HG02938 (cell line): ENCODE measurements around the gene KIF27.
"Not testable (repeated sequence)": the region's sequence is repeated elsewhere in the genome, so short reads cannot be mapped to it uniquely, and the experiment has no call there.

ENCODE experiments used
- ATAC-seq: cut with Tn5 transposase; IDR thresholded peaks from one replicate; pipeline ENCODE4 v1.9.1; 2021; ENCODE audit warnings: mild to moderate bottlenecking, moderate library complexity; ENCODE audit not compliant: unreplicated experiment

The KIF27 gene

DNA sequence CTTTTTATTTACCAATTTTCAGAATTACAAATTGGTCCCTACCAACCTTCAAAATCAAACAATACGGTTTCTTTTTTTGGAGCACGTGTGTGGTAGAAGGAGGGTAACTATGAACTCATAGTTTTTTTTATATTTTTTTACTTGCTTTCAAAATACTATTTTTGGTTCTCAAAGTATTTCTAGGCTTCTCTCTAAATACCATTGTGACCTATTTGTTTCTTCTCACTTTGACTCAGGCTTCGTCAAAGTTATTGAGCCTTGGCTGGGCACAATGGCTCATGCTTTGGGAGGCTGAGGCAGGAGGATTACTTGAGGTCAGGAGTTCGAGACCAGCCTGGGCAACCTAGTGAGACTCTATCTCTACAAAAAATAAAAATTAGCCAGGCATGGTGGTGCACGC, 11.6 kb upstream of the KIF27 start:
- ATAC-seq = no peak

DNA sequence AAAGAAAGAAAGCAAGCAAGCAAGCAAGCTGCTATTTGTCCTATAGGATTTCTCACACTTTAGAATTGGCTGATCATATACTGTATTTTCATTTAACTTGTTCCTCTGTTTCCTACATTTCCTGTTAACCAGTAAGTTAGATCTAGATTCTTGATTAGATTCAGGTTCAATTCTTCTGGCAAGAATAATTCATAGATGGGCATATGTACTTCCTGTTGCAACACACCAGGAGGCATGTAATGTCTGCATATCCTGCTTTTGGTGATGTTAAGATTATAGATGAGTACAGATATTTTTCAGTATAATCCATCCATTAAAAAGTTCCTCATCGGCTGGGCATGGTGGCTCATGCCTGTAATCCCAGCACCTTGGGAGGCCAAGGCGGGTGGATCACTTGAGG, 10.8 kb upstream of the KIF27 start:
- ATAC-seq = no peak

DNA sequence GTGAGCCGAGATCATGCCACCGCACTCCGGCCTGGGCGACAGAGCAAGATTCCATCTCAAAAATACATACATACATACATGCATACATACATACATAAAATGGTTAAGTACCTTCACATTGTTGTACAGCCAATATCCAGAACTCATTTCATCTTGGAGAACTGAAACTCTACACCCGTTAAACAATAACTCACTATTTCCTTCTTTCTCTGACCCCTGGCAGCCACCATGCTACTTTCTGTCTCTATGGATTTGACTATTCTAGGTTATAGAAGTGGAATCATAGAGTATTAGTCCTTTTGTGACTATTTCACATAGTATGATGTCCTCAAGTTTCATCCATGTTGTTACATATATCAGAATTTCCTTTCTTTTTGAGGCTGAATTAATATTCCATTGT, 9.6 kb upstream of the KIF27 start:
- no peak for ATAC-seq

DNA sequence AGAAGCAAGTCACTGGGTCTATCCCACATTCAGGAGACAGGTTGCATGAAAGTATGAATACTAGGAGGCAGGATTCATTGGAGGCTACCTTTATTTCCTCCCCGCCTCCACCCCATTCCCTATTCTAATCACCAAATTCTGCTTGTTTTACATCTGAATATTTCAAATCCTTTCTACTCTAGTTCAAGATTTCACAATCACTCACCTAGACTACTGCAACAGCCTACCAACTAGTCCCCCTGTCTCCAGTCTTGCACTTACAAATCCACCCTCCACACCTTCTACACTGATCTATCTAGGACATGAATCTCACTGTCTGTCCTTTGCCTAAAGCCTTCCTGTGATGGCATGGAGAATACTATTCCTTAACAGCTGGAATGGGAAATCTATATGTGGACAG, 6.4 kb upstream of the KIF27 start:
- no peak for ATAC-seq

DNA sequence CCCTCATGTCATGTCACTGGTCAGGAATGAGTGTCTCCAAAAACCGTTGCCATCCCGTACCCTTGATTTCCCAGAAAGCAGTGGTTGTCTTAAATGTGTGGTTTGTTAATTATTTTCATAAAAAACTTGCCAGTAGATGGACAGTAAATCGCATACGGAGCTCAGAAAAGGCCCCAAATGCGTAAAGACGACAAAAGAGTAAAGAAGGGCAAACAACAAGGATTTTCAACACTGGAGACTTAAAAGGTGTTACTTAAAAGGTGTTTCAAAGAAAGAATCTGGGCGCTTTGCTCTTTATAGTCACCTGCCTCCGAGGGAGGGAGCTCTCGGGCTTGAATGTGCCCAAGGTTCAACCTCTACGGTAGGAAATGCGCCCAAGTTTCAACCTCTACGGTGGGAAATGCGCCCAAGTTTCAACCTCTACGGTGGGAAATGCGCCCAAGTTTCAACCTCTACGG, 734 bp downstream of the KIF27 start:
- peak; percentile 25 for ATAC-seq

DNA sequence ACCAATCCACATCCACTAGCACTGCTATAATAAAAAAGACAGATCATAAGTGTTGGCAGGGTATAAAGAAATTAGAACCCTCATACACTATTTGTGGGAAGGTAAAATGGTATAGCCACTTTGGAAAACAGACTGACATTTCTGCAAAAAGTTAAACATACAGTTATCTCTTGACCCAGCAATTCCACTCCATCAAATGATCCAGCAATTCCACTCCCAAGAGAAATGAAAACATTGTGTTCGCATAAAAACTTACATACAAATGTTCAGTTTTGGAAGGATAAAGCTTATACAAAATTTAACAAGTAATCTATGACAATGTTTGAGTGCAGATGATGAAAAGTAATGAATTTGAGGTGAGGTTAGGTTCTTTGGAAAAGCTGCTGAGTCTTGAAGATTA, 2.1 kb downstream of the KIF27 start:
- no peak for ATAC-seq

DNA sequence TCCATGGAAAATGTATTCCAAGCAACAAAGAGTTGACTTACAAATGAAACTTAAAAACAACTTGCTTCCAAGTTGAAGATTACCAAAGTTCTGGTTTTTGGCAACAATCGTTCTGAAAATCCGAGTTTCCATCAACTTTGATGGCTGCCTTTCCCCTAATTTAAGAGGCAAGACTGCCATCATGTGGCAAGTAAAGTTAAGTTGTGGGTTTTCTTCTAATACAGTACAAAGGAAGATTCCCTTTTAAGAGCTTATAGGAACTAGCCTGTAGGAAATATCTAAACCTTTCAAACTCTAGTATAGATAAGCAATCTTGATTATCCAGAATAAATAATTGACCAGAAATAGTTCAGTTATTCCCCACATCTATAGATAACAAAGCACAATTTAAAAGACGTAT, 9.0 kb downstream of the KIF27 start:
- ATAC-seq = not testable (repeated sequence)

DNA sequence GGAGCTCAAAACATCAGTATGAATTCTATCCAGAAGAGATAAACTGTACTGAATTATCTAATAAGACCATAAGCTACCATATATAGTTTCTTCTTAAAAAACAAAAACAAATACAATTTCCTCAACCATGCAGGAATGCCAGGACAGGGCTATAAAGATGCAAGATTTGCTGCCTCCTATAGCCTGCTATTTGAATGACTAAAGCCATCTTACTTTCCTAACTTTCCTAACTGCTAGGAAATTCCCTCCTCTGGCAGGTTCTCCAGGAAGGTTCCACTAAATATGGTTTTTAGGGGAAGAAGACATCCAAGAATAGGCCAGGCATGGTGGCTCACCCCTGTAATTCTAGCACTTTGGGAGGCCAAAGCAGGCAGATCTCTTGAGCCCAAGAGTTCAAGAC, 15.1 kb downstream of the KIF27 start:
- no peak for ATAC-seq

DNA sequence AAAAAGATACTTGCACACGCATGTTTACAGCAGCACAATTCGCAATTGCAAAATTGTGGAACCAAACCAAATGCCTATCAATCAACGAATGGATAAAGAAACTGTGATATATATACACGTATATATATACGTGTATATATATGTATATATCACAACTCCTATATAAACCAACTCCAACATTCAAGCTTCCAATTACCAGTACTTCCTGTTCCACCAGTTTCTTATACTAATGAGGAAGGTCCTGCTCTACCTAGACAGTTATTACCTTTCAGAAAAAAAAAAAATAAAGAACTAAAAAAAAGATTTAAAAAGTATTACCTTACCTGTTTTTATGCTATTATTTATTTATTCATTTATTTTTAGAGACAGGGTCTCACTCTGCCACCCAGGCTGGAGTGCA, 20.6 kb downstream of the KIF27 start:
- ATAC-seq = not testable (repeated sequence)

DNA sequence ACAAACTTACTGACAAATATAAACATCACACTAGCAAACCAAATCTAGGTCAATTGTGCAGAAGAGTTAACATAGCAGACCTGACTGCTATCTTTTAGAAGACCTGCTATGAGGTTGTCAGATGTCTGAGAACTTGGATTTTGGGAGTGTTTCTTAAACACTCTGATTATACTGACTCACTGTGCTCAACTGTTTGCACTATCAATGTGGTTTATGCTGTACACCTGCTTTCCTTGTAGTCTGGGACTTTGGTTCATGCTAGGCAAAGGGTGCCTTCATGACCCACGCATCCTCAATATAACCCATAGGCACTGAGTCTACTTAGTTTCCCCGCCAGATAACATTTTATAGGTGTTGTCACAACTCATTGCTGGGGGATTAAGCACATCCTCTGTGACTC, 26.9 kb downstream of the KIF27 start:
- not testable (repeated sequence) for ATAC-seq

DNA sequence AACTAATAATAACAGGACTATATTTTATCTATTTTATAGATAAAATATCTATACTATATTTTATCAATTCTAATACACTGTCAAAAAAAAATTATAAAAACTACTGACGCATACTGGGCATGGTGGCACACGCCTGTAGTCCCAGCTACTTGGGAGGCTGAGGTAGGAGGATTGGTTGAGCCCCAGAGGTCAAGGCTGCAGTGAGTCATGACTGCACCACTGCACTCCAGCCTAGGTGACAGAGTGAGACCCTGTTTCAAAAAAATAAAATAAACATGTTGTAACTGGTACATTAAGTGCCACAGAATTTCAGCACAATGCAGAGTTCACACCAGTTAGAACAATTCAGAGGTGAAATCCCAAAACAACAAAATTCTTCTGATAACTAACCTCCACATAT, 34.7 kb downstream of the KIF27 start:
- ATAC-seq = not testable (repeated sequence)

DNA sequence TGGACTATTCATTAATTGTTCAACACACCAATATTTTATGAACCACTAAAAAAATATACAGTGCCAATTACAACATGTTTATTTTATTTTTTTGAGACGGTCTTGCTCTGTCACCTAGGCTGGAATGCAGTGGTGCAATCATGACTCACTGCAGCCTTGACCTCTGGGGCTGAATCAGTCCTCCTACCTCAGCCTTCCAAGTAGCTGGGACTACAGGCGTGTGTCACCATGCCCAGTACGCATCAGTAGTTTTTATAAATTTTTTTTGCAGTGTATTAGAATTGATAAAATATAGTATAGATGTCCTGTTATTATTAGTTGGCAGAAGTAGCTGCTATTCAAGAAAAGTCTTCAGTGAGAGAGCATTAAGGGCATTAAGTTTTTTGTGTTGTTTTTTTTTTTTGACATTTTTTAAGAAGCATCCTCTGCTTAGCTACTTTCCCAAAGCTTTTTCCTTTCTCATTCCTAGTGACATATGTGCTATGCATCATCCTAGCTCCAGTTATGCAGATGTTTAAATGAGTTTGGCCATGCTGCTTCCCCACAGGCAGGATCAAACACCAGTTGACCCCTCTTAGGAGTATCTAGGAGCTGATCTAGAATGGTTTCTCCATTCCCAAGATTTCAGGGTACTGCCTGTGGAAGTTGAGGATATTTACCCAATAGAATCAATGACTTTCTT, 35.5 kb downstream of the KIF27 start:
- ATAC-seq = not testable (repeated sequence)

DNA sequence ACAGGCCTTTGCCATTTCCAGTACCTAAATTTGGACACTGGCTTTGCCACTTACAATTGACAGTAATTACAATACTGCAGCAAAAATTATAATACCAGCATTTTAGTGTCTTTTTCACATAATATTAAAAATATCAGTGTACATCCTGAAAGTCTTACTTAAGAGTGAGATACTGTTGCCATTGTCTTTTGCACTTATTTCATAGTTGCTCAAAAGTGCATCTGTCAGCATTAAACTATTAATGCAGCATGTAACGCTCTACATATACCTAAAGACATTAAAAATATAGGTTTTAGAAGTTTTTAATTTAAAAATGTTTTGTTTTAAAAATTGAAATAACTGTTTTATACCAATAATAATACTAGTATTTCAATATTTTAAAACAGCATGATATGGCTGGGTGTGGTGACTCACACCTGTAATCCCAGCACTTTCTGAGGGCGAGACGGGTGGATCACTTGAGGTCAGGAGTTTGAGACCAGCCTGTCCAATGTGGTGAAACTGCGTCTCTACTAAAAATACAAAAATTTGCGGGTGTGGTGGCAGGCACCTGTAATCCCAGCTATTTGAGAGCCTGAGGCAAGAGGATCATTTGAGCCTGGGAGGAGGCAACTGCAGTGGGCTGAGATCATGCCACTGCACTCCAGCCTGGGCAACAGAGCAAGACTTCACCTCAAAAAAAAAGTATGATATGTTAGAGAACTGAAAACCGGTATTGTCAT, 39.4 kb downstream of the KIF27 start:
- not testable (repeated sequence) for ATAC-seq

DNA sequence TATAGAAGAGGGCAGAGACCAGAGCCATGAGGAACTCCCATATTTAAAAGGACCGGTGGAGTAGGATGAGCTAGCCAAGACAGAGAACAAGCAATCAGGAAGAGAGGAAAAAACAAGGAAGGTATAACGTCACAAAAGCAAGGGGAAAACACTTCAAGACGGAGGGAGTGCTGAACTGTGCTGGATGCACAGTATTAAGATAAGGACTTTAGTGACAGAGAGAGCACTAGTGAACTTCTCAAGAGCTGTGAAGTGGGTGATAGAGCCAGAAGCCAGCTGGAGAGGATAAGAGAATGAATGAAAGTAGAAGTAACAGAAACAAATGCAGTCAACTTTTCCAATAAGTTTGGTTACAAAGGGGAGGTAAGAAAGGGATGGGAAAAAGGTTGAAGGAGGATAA, 45.7 kb downstream of the KIF27 start:
- not testable (repeated sequence) for ATAC-seq

DNA sequence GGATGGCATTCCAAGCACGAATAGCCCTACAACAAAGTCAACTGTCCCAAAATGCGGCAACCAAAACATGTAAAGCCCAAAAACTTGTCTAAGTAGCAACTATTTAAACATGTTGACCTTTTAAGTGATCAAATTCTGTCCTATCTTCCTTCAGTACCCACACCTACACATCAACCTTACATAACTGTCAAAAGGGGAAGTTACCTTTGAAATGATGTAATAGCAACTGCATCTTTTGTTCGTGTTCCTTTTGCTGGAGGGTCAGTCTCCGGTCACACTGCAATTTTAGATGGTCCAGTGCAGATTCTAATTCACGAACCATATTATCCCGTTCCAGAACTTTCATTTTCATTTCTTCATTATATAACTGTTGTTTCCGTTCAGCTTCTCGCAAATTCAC, 71.3 kb downstream of the KIF27 start:
- ATAC-seq = not testable (repeated sequence)

DNA sequence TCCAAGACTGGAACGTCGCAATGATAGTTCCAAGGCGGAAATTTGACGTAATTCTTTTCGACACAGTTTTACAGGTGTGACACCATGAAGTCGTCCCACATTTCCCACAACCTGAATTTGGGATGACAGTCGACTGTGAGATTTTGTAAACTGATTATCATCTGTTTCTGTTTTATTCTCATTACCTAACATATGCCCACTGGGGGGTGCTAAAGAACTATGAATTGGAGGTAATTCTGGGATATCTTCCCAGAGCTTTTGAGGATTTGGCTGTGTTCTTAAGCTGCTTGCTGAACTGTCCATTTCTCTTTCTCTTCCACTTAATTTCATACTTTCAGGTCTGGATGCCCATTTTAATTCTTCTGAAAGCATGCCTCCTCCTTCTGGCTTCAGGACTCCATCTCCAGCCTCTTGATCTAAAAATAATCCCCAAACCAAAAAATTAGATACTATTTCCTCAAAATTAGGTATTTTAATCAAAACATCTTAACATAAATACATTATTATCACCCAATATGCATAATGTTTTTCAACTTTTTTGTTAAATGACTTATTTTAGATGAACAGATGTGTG, 84.1 kb downstream of the KIF27 start:
- not testable (repeated sequence) for ATAC-seq

DNA sequence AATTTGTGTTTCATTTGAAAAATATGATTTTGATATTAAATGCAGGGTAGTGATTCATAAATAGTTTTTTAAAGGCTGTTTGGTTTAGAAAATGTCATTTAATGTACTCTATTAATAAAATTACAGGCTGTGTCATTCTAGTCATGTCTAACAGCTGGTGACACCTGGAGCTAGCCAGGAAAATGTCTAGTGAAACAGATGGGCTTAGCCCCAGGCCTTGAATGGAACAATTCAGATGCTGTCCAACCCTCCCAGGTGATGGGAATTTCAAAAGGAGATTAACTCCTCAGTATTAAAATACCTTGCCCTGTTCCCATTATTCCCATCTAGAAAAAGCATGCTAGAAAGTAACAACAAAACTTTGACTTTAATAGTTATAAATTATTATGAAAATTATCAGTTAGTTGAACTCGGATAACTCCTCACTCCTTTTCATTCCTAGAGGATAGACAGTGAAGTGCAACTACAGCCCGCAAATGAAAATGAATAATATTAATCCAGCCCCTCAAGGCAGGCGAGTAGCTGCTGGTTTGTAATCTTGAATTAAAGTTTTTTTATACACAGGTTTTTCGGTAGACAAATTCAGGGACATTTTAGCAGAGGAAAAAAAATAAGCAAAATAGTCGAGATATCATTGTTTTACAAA, 90.7 kb downstream of the KIF27 start:
- not testable (repeated sequence) for ATAC-seq

DNA sequence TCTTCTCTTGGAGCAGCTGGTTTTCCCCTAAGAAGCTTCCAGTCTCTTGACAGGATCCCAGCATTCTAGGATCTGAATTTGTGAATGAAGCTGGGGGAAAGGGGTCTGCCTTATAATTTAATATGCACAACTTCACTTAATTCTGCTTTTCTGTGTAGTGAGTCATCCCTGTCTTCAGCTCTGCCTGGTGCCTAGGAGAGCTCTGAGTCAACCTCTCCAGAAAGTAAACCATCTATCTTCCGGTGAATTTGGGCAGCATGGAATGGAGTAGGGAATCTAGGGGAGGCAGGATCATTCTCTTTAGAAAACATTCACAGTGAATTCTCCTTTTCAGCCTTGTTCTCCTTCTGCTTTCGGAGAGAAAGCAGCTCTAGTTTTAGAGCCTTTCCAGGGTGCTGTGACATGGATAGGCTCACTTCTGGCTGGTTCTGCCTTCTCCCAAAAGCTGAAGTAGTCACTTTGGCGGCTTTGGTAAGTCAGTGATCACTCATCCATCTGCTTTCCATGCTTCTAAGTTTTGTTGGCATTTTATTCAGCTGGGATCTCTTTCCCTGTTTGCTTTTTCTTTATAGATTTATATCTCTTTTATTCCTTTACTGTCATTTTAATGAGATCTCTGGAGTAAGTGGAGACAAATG, 96.1 kb downstream of the KIF27 start:
- ATAC-seq = not testable (repeated sequence)

DNA sequence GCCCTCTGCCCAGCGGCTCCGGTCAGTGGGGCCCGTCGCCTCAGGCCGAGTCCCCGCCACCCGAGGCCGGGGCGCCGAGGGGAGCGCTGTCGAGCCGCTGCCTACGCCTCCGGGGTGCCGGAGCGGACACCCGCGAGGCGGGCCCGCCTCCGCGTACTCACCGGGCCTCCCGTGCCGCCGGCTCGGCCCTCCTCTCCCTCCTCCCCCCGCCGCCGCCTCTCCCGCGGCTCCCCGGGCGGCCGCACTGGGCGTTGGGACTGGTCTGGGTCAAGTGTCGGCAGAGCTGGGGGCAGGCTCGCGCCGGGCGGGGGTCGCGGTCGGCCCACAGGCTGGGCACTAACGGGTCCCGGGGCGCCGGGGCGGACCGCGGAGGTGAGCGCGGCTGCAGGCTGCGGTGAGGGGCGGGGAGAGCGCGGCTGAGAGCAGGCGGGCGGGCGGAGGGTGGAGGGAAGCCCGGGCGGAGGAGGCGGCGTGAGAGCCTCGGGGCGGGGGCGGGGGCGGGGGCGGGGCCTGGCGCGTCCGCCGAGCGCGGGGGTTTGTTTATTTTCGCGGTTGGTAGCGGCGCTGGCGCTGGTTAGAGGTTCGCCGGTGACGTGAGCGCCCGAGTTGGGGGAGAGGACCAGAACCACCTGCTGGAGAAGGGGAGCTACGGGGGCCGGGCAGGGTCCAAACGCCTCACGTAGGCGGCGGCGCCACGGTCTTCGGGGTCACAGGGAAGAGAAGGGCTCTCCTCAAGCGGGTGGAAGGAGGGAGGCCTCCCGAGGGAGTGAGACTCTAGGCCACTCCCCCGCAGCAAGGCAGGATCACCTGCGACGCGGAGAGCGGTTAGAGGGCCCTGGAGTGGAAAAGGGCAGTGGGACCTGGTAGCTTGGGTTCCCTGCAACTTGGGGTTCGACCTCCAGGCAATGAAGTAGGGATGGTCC, 103.6 kb downstream of the KIF27 start, which contains the start of gene GKAP1:
Gene GKAP1, minus strand, starts transcription at position 414 of the 923 bp plus-strand sequence. CDS start 11,252 bp downstream, outside the sequence.
- ATAC-seq = peak; percentile 74

DNA sequence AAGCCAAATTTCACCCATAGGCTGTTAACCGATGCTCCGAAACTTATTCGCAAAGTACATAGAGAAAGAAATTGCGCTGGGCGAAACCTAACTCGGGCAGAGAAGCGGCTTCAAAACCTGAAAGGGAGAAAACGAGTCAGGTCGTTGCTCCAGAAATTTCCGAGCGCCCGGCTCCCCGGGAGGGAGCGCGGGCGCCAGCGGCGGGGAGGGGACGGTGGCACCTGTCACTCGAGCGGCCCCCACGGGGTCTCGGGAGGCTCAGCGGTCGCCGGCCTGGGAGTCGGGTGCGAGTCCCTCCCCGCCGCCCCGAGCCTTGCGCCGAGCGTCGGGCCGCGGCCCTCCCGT, 104.2 kb downstream of the KIF27 start:
- not testable (repeated sequence) for ATAC-seq
